ENCODE measurements around the gene FHIP2A. TPM values are rescaled to one million over a fixed set of nuclear protein-coding genes. Genes with fewer than 3 reads are reported as not detected.
A peak's percentile ranks its signal among the peaks of the same experiment; 100 is the strongest.

The FHIP2A gene
- total and polyA plus RNA-seq, 7 donors = 3.4 to 31.9 (median 19.9) TPM

GRCh38 chr10:114800361-114800760 is 21.2 kb upstream of the FHIP2A start:
- TF ChIP-seq, protein P1, sequence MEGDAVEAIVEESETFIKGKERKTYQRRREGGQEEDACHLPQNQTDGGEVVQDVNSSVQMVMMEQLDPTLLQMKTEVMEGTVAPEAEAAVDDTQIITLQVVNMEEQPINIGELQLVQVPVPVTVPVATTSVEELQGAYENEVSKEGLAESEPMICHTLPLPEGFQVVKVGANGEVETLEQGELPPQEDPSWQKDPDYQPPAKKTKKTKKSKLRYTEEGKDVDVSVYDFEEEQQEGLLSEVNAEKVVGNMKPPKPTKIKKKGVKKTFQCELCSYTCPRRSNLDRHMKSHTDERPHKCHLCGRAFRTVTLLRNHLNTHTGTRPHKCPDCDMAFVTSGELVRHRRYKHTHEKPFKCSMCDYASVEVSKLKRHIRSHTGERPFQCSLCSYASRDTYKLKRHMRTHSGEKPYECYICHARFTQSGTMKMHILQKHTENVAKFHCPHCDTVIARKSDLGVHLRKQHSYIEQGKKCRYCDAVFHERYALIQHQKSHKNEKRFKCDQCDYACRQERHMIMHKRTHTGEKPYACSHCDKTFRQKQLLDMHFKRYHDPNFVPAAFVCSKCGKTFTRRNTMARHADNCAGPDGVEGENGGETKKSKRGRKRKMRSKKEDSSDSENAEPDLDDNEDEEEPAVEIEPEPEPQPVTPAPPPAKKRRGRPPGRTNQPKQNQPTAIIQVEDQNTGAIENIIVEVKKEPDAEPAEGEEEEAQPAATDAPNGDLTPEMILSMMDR (IDR thresholded peaks at IDR 0.05) = no peak
- Histone ChIP-seq H3K27me3 (ENCODE audit: insufficient read depth in 3 of 3, low read length in 2 of 3) (no peaks in the 10 kb centered on the region), H3K4me3 (no peak overlapping the region), H3K4me1 (no peaks in the 10 kb centered on the region), H3K36me3 (ENCODE audit: insufficient read depth in 1 of 2, low read depth in 1 of 2) (no peaks in the 10 kb centered on the region), H3K27ac (no peak overlapping the region), H3K9me3 (no peaks in the 10 kb centered on the region)
- intact Hi-C loops (cut with DNase I) = no loop called here
- DNase-seq (no peak), ATAC-seq (no peak)
- 79 to 90% (median 89%) methylated on average over 1 of the region's 1 CpG for WGBS, 3 donors

DNA sequence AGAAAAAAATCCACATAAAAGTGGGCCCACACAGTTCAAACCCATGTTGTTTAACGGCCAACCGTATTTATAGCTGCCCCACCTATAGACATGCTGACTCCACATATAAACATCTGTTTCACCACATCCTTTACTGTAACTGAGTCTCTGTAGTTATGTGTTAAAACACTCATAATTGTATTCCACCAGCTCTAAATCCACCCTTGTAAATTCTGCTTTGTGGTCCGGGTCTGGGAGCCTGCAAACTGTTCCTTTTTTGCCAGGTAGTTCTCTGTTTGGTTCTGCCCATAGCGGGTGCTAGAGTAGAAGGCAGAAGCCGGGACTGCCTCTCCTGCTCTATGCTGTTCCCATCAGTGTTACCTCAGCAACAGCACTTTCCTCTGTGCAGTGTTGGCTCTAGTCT is 20.2 kb upstream of the FHIP2A start:
- ATAC-seq (no peak), DNase-seq (no peak)
- intact Hi-C loops (cut with DNase I) = no loop called here
- 54 to 57% (median 55%) methylated on average over 5 of the region's 5 CpGs for WGBS, 3 donors
- no peaks in the 10 kb centered on the region for H3K36me3 ChIP-seq (ENCODE audit: insufficient read depth in 1 of 2, low read depth in 1 of 2)
- H3K9me3 ChIP-seq = no peaks in the 10 kb centered on the region
- TF ChIP-seq, protein P1 (IDR thresholded peaks at IDR 0.05) = no peak
- H3K27me3 ChIP-seq (ENCODE audit: insufficient read depth in 3 of 3, low read length in 2 of 3) = no peaks in the 10 kb centered on the region
- H3K4me1 ChIP-seq = no peaks in the 10 kb centered on the region
- H3K4me3 ChIP-seq = no peak overlapping the region
- H3K27ac ChIP-seq = no peak overlapping the region

- TF ChIP-seq, protein P1 (IDR thresholded peaks at IDR 0.05) = no peak
- Histone ChIP-seq H3K27me3 (ENCODE audit: insufficient read depth in 3 of 3, low read length in 2 of 3) (no peaks in the 10 kb centered on the region), H3K36me3 (ENCODE audit: insufficient read depth in 1 of 2, low read depth in 1 of 2) (no peaks in the 10 kb centered on the region), H3K4me1 (no peaks in the 10 kb centered on the region), H3K9me3 (no peaks in the 10 kb centered on the region), H3K4me3 (no peak overlapping the region), H3K27ac (no peak overlapping the region)
- intact Hi-C loops (cut with DNase I) = no loop called here
- DNase-seq (no peak), ATAC-seq (no peak)
- 93 to 97% (median 96%) methylated on average over 3 of the region's 3 CpGs for WGBS, 3 donors
Observed at GRCh38 chr10:114802177-114802576, 19.4 kb upstream of the FHIP2A start.

DNA sequence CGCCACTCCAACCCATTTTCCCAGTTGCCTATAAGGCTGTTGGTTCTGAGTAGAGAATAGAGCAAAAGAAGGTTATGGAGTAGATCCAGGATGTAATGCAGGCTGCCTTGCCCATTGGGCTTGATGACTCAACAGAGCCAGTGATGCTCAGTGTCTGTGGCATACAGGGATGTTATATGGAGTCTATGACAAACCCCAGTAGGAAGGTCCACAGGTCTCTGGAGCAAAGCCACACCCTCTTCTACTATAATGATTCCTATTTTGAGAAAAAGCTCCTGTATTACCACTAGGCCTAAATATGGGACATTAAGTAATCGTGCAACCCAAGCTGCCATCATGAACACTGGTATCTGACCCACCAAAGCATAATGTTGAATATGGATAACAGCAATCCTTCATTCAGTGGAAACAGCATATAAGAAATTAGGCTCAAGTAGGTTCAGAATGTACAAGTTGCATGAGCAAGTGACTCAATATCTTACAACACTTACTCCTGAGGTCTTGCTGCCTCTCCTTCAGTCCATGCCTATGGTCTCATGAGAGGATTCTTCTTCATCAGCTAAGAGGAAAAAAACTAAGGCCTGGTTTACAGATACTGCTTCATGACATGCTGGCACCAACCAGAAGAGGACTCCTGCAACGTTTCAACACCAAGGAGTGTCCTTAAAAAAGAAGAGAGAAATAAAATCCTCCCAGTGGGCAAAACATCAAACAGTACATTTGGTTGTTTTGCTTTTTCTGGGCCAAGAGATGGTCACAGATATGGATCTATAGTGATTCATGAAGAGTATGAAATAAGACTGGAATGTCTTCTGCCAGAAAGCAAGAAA is 14.8 kb upstream of the FHIP2A start:
- TF ChIP-seq, protein P1 (IDR thresholded peaks at IDR 0.05) = no peak
- Histone ChIP-seq H3K4me1 (no peaks in the 10 kb centered on the region), H3K36me3 (ENCODE audit: insufficient read depth in 1 of 2, low read depth in 1 of 2) (no peaks in the 10 kb centered on the region), H3K4me3 (no peak overlapping the region), H3K9me3 (no peaks in the 10 kb centered on the region), H3K27ac (no peak overlapping the region), H3K27me3 (ENCODE audit: insufficient read depth in 3 of 3, low read length in 2 of 3) (no peaks in the 10 kb centered on the region)
- DNase-seq = no peak
- peak in 3 of 4 donors; percentile 33 to 61 (median 48) for ATAC-seq
- intact Hi-C loops (cut with DNase I) = no loop called here
- WGBS, 3 donors = 70 to 83% (median 81%) methylated on average over 3 of the region's 3 CpGs
